Esophagus muscularis mucosa (tissue), 4 donors: ENCODE measurements around the gene ZNF618.
"Not testable (repeated sequence)": the region's sequence is repeated elsewhere in the genome, so short reads cannot be mapped to it uniquely, and the experiment has no call there.

ENCODE experiments used
- EP300 ChIP-seq: sonication (generic); formaldehyde crosslinking; IDR thresholded peaks from one replicate; pipeline ENCODE4 v1.6.1; 2017; ENCODE audit warnings: antibody characterized with exemption
- POLR2A ChIP-seq: fragments of 450-650 bp; IDR thresholded peaks from one replicate; pipeline ENCODE4 v1.6.1; 2017; ENCODE audit warnings: antibody characterized with exemption, moderate library complexity, mild to moderate bottlenecking, low read depth
- TF ChIP-seq, protein P1 (sequence below), 3 experiments: fragments of 200-600 bp in 2 of 3; fragments of 450-650 bp in 1 of 3; sonication (generic) in 2 of 3; IDR thresholded peaks; one replicate each; pipeline ENCODE4 v1.5.1; 2017 to 2019; ENCODE audit warnings: antibody characterized with exemption in 3 of 3, mild to moderate bottlenecking in 2 of 3, moderate library complexity in 1 of 3

DNA sequence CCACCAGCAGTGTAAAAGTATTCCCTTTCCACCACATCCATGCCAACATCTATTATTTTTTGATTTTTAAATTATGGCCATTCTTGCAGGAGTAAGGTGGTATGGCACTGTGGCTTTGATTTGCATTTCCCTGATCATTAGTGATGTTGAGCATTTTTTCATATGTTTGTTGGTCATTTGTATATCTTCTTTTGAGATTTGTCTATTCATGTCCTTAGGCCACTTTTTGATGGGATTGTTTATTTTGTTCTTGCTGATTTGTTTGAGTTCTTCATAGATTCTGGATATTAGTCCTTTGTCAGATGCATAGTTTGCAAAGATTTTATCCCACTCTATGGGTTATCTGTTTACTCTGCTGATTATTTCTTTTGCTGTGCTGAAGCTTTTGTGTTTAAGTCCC is 167.6 kb downstream of the ZNF618 start:
- TF ChIP-seq, protein P1, sequence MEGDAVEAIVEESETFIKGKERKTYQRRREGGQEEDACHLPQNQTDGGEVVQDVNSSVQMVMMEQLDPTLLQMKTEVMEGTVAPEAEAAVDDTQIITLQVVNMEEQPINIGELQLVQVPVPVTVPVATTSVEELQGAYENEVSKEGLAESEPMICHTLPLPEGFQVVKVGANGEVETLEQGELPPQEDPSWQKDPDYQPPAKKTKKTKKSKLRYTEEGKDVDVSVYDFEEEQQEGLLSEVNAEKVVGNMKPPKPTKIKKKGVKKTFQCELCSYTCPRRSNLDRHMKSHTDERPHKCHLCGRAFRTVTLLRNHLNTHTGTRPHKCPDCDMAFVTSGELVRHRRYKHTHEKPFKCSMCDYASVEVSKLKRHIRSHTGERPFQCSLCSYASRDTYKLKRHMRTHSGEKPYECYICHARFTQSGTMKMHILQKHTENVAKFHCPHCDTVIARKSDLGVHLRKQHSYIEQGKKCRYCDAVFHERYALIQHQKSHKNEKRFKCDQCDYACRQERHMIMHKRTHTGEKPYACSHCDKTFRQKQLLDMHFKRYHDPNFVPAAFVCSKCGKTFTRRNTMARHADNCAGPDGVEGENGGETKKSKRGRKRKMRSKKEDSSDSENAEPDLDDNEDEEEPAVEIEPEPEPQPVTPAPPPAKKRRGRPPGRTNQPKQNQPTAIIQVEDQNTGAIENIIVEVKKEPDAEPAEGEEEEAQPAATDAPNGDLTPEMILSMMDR (IDR thresholded peaks at IDR 0.05), result not testable (repeated sequence)
- not testable (repeated sequence) for TF ChIP-seq POLR2A, EP300
